Fibroblast of peridontal ligament (primary cell): ENCODE results near the gene GALNS.
"Not testable (repeated sequence)": the region's sequence is repeated elsewhere in the genome, so short reads cannot be mapped to it uniquely, and the experiment has no call there.

ENCODE experiments used
- DNase-seq: peaks from one replicate; pipeline ENCODE4 v3.0.0-alpha.2; 2010; ENCODE audit errors: extremely low read depth

Gene GALNS

DNA sequence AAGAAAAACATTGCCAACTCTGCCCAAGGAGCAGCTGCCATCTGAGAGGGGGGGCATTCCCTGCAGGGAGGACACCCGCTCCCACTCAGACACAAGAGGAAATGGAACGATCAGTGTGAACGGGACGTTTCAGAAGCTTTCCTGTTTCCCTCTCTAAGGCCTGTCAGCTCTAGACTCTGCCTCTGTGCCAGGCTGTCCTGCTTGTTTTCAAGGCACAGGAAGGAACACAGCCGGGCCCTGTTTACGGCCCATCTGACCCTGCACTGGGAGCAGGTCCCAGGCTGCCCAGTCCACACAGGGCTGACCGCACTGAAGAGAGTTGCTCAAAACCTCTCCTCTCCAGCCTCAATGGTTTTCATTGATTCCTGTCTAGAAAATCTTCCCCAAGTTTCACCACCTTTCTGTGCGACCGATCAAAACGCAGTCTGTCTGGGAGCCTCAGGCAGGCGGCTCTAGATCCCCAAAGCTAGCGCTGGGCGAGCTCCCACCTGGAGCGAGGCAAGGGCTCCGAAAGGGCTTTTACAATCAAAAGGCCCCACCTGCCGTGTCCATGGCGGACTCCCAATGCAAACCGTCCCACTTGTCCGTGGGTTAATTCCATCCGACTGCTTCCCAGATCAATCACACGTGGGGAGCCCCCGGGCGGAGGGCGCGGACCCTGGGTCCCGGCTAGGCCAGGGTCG, 73.2 kb downstream of the GALNS start:
- no peak for DNase-seq

DNA sequence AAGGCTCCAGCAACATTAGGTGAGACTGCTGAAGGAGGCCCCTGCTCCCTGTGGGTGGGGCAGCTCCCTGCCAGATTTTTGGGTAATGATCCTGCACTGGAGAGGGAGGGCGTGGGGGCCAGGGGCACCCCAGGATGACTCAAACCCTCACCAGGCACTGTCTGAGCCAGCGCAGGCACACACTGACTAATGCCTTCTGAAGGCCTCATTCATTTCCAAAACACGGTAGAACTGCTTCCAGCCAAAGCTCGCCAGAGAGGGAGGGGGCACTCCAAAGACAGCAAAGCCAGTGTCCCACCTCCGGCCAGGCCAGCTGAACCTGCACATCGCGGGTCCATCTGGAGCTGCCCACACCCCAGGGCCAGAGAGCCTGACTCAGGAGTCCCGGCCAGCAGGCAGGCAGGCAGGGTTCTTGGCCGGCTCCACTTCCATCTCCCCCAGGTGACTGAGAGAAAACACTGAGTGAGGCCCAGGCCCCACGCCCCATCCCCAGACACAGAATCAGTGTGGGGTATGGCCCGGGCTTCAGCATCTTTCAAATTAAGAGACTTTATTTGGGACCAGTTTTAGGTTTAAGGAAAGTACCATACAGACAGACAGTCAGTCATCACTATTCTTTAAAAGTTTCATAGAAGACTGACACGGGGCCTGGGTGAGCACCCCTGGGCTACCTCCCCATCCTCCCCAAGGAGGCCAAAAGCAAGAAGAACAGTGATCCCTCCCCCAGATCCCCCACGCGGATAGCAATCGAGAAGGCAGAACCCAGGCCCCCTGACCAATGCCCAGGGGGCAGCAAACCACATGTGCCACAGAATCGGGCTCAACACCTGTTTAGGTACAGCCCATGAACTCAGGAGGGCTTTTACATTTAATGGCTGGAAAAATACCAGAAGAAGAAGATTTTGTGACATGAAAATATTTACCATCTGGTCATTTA, 74.0 kb downstream of the GALNS start:
- DNase-seq = peak; percentile 64

DNA sequence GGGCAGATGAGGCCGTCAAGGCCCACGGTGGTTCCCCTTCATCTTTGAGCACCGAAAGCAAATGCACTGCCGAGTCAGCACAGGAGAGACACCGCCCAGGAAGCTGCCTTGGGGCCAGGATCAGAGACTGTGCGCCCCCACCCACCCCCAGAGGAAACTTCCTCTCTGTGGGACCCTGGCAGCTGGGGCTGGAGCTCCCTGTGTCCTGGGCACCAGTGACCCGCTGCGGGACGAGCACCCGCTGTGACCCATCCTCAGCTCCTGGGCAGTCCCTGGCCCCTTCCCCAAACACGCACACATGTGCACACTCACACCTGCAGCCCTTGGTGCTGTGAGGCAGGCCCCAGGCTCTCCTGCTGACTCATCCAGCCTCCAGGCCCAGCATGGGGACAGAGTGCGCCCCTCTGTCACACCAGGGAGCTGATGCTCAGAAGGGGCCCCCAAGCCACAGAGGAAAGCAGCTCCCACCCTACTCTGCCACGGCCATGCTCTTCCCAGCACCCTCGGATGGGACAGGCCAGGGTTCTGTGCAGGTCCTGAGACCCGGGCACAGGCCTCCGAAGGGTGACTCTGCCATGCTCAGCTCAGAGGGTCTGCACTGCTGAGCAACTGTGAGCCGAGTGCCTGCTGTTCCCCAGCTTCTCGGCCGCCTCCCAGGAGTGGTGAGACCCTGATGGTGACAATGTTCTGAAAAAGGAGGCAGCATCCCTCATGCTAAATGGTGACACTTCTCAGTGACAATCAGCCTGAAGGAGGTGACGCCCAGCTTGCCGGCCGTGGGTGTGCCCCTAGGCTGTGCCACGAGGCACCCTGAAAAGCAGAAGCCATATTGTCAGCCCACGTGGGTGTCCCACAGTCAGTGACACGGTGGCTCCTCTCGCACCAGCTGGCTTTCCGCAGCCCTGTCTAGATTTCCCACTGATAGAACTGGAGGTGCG, 75.3 kb downstream of the GALNS start:
- no peak for DNase-seq

DNA sequence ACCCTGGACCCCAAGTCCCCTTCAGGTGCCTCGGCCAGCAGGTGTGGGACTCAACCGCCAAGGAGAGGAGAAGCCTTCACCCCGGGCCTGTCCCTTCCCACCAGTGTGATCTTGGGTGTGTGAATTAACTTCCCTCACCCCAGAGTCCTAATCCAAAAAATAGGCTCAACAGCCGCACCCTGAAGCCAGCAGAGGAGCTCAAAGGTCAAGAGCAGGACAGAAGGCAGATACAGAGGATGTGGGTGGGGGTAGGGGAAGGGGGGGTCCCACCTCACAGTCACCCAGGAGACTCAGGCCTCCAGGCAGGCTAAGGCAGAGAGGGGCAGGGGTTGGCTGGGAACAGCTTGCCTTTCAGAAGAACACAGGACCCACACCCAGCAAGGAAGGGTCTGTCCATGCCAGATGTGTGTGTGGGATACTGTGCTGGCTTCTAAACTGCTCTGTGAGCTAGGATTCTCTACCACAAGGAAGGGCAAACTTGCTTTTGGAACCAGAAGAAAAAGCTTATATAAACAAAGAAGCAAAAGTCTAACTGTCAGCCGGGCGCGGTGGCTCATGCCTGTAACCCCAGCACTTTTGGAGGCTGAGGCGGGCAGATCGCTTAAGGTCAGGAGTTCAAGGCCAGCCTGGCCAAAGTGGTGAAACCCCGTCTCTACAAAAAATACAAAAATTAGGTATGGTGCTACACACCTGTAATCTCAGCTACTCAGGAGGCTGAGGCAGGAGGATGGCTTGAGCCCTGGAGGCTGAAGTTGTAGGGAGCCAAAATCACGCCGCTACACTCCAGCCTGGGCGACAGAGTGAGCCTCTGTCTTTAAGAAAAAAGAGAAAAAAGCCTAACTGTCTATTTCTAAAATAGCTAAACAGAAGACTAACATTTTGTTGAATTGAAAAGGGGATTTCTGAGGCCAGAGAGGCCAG, 76.3 kb downstream of the GALNS start:
- peak; percentile 46 for DNase-seq

DNA sequence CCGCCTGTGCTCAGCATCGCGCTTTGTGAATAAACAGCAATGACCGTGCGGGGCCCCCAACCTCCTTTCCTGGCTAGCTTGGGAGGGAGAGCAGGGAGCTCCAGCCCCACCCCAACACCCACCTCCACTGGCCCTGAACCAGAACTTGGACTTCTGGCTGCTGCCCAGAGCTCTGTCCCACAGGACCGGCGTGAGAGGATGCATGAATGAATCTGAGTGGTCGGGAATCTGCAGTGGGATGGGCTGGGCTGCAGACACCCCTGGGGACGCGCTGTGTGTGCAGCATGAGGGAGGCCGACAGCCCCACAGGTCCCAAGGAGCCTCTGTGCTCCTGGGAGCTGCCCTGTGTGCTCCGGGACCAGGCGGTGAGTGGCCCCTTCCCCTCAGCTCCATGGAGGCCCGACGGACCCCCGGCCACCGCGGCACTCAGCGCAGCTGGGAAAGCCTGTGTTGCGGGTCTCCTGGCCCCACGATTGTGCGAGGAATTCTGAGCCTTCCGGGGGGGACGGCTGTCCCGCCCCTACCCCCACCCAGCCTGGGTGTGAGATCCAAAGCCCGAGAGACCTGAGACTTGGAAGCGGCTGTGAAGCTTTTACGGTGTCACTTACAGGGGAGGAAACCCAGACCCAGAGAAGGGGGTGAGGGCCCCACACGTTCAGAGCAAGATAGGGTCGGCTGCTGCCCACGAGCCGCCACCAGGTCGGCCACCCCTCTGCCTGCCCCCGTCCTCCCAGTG, 77.2 kb downstream of the GALNS start:
- DNase-seq = no peak

DNA sequence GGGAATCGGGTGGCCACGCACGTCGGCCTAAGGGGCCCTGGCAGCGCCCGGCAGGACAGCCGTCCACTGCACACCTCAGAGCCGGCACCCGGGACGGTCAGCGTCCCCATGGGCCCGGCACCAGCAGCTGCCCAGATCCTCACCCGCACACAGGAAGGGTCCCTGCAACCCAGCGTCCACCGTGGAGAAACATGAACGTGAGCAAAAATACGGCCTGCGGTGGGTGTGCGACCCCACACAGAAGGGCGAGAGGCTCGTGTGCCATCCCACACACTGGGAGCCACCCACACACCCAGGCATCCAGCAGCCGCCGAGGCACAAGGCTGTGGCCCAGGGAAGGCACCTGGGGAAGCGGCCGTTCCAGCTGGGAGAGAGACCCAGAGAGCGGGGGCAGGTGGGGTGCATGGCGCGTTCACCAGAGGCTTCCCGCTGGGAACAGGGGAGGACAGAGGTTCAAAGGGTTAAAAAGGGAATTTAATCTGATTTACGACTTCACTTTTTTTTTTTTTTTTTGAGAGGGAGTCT, 78.1 kb downstream of the GALNS start:
- no peak for DNase-seq

DNA sequence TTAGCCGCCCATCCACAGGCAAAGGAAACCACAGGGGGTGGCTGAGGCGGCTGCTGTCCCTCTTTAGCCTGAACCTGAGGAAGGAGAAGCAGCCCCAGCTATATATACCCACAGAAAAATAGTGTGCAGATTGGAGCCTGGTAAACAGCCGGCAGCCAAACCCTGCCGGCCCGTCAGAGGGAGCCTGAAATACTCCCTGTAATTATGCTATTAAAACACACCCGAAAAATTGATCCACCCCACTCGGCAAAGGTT, 78.5 kb downstream of the GALNS start:
- no peak for DNase-seq

DNA sequence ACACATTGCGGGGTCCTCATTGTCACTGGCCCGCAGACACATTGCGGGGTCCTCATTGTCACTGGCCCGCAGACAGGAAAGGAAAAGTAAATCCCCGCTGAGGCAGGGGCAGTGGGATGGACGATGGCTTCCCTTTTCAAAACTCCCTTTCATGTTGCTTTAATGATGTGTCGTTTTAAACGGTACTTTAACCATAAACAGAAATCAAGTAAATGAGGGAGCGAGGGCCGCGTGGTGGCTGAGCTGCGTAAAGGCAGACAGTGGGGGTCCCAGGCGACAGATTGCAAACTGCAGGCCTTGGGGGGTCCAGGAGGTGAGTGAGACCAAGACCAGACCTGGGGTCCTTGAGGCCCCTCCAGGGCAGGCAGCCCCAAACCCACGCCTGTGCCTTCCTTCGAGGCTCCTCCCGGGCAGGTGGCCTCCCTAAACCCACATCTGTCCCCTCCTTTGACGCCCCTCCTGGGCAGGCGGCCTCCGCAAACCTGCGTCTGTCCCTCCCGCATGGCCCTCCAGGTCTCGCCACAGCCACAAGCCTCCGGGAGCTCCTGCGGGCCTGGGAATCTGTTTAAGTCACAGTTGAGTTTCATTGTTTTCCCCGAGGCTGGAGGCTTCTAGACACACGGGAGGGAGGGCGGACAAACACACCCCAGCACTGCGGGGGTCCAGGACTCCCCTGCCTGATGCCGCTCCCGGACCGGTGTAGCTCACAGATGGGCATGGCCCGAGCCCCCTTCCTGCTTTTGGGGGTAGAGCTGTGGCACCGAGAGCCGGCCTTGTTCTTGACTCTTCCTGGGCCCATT, 79.1 kb downstream of the GALNS start:
- no peak for DNase-seq

DNA sequence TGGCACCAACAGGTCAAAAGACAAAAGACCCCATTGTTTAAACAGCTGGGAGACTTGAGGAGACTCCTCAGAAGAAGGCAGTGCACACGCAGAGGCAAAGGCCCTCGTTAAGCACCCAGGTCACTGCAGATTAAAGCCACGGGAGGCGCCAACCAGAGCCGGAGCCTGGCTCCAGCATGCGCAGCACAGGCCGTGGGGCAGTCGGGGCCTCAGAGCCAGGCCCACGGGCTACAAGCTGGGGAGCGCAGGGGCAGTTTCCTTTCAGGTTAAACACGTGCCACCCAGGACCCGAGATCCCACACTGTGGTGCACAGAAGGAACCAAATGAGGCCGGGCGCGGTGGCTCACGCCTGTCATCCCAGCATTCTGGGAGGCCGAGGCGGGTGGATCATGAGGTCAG, 80.9 kb downstream of the GALNS start:
- DNase-seq = no peak

DNA sequence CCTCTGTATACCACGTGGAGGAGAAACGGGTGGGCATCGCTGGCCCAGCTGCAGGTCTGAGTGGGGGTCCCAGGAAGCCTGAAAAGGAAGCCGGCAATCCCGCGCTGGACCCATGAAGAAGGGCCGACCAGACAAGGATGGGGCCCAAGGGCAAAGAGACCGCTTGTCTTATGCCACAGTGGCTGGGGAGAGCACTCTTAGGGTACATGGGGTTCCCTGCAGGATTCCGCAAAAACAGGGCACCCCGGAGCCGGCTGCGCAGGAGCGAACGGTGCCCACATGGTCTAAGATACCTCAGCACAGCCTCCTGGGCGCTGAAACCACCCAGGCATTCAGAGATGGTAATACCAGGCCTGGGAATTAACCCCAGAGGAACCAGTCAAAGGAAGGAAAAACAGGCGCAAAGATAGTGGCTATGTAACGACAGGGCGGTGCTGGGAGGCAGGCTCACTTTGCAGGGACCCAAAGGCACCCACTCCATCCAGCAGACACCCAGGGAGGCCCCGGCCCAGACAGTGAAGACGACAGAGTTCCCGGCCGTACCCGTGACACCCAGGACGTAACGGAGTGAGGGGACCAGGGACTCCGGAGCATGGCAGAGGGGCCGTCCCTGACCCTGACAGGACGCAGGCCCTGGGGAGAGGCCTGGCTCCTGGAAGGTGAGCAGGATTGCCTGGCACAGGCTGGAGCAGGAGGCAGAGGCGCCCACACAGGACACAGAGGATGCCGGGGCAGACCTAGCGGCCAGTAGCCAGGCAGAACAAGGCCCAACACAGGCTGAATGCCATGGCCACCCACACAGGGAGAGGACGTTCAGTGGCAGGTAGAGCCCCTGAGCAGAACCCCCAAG, 82.0 kb downstream of the GALNS start:
- no peak for DNase-seq

DNA sequence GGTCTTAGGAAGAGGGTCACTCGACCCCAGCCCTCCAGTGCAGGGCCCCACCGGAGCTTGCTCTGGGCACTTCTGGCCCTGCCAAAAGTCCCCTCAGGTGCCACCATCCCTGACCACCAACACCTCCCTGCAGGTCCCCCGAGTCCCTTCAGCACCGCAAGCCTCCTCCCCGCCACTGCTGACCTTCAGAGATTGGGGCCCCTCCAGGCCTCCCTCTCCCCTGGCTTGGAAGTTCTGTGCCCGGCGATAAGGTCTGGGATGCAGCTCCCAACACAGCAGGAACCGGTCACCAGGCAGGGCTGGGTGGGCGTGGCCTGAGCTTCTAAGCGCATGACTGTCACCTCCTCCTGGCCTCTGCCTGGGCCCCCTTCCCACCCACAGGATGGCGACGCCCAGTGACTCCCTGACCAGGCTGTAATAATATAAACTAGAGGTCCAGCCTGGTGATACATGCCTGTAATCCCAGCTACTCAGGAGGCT, 82.9 kb downstream of the GALNS start:
- peak; percentile 70 for DNase-seq

DNA sequence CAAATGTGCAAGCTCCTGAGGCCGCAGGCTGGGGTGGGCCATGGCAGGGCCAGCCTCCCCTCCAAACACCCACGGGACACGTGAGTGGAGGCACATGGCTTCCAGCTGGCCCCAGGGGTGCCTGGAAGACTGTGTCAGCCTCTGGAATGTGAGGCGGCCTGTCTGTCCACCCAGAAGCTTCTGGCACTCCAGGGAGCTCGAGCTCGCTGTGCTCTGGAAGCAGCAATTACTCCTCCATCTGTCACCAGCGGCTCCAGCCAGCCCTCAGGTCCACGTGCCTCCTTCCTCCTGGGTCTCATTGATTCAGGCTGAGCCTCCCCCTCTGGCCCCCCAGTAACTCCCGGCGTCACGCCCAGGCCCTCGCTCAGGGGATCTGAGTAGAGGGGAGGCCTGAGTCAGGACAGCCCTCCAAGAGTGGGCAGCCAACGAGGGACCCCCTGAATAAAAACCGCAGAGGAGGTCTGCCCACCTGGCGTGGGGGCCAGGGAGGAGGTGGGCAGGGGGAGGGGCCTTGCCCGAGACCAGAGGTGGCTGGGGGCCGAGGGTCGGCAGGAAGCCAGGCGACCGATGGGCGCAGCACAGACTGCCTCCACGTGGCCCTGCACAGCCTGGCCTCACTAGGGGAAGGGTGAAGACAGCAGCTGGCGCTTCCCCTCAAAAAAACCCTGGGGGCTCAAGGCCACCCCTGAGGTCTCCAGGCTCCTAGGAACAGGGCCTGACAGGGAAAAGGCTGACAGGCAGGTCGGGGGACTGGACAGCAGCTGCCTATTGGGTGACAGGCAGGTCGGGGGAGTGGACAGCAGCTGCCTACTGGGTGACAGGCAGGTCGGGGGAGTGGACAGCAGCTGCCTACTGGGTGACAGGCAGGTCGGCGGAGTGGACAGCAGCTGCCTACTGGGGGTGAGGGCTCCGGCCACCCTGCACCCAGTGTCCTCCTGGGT, 83.6 kb downstream of the GALNS start:
- peak; percentile 72 for DNase-seq

DNA sequence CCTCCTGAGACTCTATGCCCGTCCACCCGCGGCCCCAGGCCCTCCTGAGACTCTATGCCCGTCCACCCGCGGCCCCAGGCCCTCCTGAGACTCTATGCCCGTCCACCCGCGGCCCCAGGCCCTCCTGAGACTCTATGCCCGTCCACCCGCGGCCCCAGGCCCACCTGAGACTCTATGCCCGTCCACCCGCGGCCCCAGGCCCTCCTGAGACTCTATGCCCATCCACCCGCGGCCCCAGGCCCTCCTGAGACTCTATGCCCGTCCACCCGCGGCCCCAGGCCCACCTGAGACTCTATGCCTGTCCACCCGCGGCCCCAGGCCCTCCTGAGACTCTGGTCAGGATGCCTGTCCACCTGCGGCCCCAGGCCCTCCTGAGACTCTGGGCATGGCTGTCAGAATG, 85.0 kb downstream of the GALNS start:
- not testable (repeated sequence) for DNase-seq

DNA sequence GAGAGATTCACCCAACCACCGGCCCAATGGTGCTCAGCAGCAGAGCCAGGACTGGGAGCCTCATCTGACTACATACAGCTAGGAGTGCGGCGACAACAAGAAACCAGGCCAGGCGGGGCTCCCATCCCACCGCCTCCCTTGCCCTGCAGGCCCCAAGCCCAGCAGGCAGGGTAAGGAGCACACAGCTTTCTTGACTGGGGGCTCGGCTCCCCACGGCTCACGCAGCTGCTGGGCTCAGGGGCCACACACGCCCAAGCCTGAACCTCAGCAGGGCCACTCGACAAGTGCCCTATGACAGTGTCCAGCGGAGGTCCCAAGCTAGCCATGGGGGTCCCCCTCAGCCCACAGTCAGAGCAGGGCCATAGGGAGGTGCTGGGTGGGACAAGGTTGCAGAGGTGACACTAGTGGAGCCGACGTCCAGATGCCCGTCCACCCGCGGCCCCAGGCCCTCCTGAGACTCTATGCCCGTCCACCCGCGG, 85.4 kb downstream of the GALNS start:
- no peak for DNase-seq

DNA sequence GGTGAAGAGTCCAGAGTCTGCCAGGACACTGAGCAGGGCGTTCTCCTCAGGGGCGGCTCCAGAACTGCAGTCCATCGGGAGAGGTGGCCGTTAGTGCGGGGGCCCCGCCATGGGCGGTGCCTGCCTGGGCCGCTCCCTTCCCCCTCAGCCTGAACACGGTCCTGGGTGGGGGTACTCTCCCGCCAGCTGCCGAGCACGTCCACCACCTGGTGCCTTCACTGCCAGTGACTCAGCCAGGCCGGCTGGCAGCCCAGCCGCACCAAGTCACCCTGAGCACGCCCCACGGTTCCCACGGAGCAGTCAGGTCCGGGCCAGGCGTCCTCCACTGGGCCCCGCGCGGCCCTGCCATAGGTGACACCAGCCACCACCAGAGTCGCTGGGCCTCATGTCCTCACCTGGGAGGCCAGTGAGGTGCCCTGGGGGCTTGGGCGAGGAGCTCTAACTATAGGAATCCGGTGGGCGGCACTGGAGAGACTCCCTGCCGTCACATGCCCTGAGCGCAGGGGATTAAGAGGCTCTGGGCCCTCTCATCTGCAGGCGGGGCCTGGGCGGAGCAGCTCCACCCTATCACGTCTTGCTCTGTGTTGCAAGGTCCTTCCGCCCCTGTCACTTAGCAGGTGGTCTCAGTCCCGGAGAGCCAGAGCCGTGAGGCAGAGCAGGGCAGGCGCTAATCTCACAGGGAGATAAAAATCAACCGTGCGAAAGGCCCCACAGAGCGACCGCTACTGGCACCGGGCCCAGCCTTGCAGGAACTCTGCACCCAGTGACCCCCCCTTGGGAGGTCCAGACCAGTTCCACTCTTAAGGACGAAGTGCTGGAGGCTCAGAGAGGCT, 86.1 kb downstream of the GALNS start:
- no peak for DNase-seq
